HUES64 (cell line): ENCODE data around the gene WFDC12.

Experiments
- H3K27ac ChIP-seq: 2 replicates; pipeline ENCODE4 v1.7.0; 2013; ENCODE audit warnings: low read depth, low read length, inconsistent platforms
- H3K27me3 ChIP-seq: 2 replicates; pipeline ENCODE4 v1.6.1; 2013; ENCODE audit warnings: mild to moderate bottlenecking, low read length; ENCODE audit not compliant: insufficient read depth
- H3K36me3 ChIP-seq: 2 replicates; pipeline ENCODE4 v1.6.1; 2013; ENCODE audit warnings: mild to moderate bottlenecking, low read length; ENCODE audit not compliant: insufficient read depth
- H3K4me1 ChIP-seq: 2 replicates; pipeline ENCODE4 v1.6.1; 2013; ENCODE audit warnings: mild to moderate bottlenecking, low read length, moderate library complexity; ENCODE audit not compliant: insufficient read depth
- H3K4me3 ChIP-seq: 2 replicates; pipeline ENCODE4 v1.5.1; 2013; ENCODE audit warnings: mild to moderate bottlenecking, low read length, moderate library complexity
- H3K9ac ChIP-seq: 2 replicates; pipeline ENCODE4 v1.6.1; 2013; ENCODE audit warnings: mild to moderate bottlenecking, low read depth, low read length
- H3K9me3 ChIP-seq: 2 replicates; pipeline ENCODE4 v1.6.1; 2013; ENCODE audit warnings: low read depth, low read length; ENCODE audit not compliant: insufficient read depth
- WGBS: fragments of 150-250, 120-280 bp; methylation state at CpG from one replicate; pipeline ENCODE4 v1.1.7; 2013; ENCODE audit warnings: missing lambda C conversion rate; 5-methylcytosine and 5-hydroxymethylcytosine counted together

Gene WFDC12

GRCh38 chr20:45090481-45090880 lies 33.8 kb downstream of the WFDC12 start:
- H3K27me3 ChIP-seq, result no peaks in the 10 kb centered on the region
- WGBS, result 97% methylated on average over 3 of the region's 3 CpGs
- H3K9me3 ChIP-seq, result no peaks in the 10 kb centered on the region
- H3K4me1 ChIP-seq, result no peaks in the 10 kb centered on the region
- no peak overlapping the region for H3K9ac ChIP-seq
- H3K4me3 ChIP-seq, result no peak overlapping the region
- no peaks in the 10 kb centered on the region for H3K36me3 ChIP-seq
- no peak overlapping the region for H3K27ac ChIP-seq

- H3K4me3 ChIP-seq, result no peak overlapping the region
- no peak overlapping the region for H3K27ac ChIP-seq
- peaks cover under 1% of the 10 kb centered on the region; the same call in 1 of the 2 replicates for H3K36me3 ChIP-seq
- H3K9ac ChIP-seq, result no peak overlapping the region
- H3K4me1 ChIP-seq, result no peaks in the 10 kb centered on the region
- no peaks in the 10 kb centered on the region for H3K9me3 ChIP-seq
- WGBS, result 85% methylated on average over 7 of the region's 7 CpGs
- no peaks in the 10 kb centered on the region for H3K27me3 ChIP-seq
These were observed 36.0 kb downstream of the WFDC12 start for GRCh38 chr20:45088247-45088646.

GRCh38 chr20:45087814-45088213 lies 36.5 kb downstream of the WFDC12 start:
- Histone ChIP-seq H3K9me3 (no peaks in the 10 kb centered on the region; the same call in 1 of the 2 replicates), H3K27me3 (no peaks in the 10 kb centered on the region), H3K36me3 (peaks cover 4% of the 10 kb centered on the region; the same call in 1 of the 2 replicates), H3K27ac (no peak overlapping the region), H3K4me1 (no peaks in the 10 kb centered on the region), H3K9ac (no peak overlapping the region), H3K4me3 (no peak overlapping the region)
- 93% methylated on average over 1 of the region's 1 CpG for WGBS

- WGBS, result 95% methylated on average over 2 of the region's 3 CpGs
- Histone ChIP-seq H3K27me3 (no peaks in the 10 kb centered on the region), H3K27ac (no peak overlapping the region), H3K9me3 (peaks cover 5% of the 10 kb centered on the region; the same call in 1 of the 2 replicates), H3K36me3 (peaks cover 10% of the 10 kb centered on the region), H3K9ac (no peak overlapping the region), H3K4me1 (no peaks in the 10 kb centered on the region), H3K4me3 (no peak overlapping the region)
These were observed 37.0 kb downstream of the WFDC12 start for GRCh38 chr20:45087097-45087790.

- H3K4me1 ChIP-seq, result no peaks in the 10 kb centered on the region
- 87% methylated on average over 1 of the region's 1 CpG for WGBS
- H3K27me3 ChIP-seq, result no peaks in the 10 kb centered on the region
- peaks cover 11% of the 10 kb centered on the region; the same call in 1 of the 2 replicates for H3K9me3 ChIP-seq
- no peak overlapping the region for H3K9ac ChIP-seq
- H3K4me3 ChIP-seq, result no peak overlapping the region
- H3K27ac ChIP-seq, result no peak overlapping the region
- peaks cover 23% of the 10 kb centered on the region for H3K36me3 ChIP-seq
These were observed 38.4 kb downstream of the WFDC12 start for GRCh38 chr20:45085867-45086266.

GRCh38 chr20:45085289-45085688 lies 39.0 kb downstream of the WFDC12 start:
- 100% methylated on average over 2 of the region's 2 CpGs for WGBS

GRCh38 chr20:45083127-45083526 lies 41.1 kb downstream of the WFDC12 start:
- Histone ChIP-seq H3K4me3 (no peak overlapping the region), H3K27ac (no peak overlapping the region), H3K9me3 (peaks cover 11% of the 10 kb centered on the region; the same call in 1 of the 2 replicates), H3K4me1 (no peaks in the 10 kb centered on the region), H3K36me3 (peaks cover 47% of the 10 kb centered on the region), H3K9ac (no peak overlapping the region), H3K27me3 (no peaks in the 10 kb centered on the region)
- 88% methylated on average over 1 of the region's 1 CpG for WGBS

More at GRCh38 chr20:45085289-45085688, 39.0 kb downstream of the WFDC12 start:
- no peak overlapping the region for H3K27ac ChIP-seq
- peaks cover 11% of the 10 kb centered on the region; the same call in 1 of the 2 replicates for H3K9me3 ChIP-seq
- H3K36me3 ChIP-seq, result peaks cover 29% of the 10 kb centered on the region
- no peaks in the 10 kb centered on the region for H3K27me3 ChIP-seq
- no peaks in the 10 kb centered on the region for H3K4me1 ChIP-seq
- H3K9ac ChIP-seq, result no peak overlapping the region
- no peak overlapping the region for H3K4me3 ChIP-seq

- peaks cover 11% of the 10 kb centered on the region; the same call in 1 of the 2 replicates for H3K9me3 ChIP-seq
- no peak overlapping the region for H3K9ac ChIP-seq
- WGBS, result 100% methylated on average over 2 of the region's 3 CpGs
- H3K27me3 ChIP-seq, result no peaks in the 10 kb centered on the region
- no peak overlapping the region for H3K27ac ChIP-seq
- H3K4me1 ChIP-seq, result no peaks in the 10 kb centered on the region
- no peak overlapping the region for H3K4me3 ChIP-seq
- peaks cover 51% of the 10 kb centered on the region for H3K36me3 ChIP-seq
These were observed 41.8 kb downstream of the WFDC12 start for GRCh38 chr20:45082468-45082867.

- Histone ChIP-seq H3K9ac (no peak overlapping the region), H3K4me1 (peaks cover 9% of the 10 kb centered on the region; the same call in 1 of the 2 replicates), H3K36me3 (peaks cover 57% of the 10 kb centered on the region), H3K27me3 (no peaks in the 10 kb centered on the region), H3K4me3 (no peak overlapping the region), H3K9me3 (peaks cover 11% of the 10 kb centered on the region; the same call in 1 of the 2 replicates), H3K27ac (no peak overlapping the region)
- 93% methylated on average over 2 of the region's 5 CpGs for WGBS
These were observed 43.2 kb downstream of the WFDC12 start for GRCh38 chr20:45080867-45081624.

GRCh38 chr20:45077559-45077958 lies 46.7 kb downstream of the WFDC12 start:
- no peaks in the 10 kb centered on the region for H3K27me3 ChIP-seq
- H3K4me3 ChIP-seq, result no peak overlapping the region
- H3K4me1 ChIP-seq, result peaks cover 9% of the 10 kb centered on the region; the same call in 1 of the 2 replicates
- H3K9ac ChIP-seq, result no peak overlapping the region
- H3K27ac ChIP-seq, result no peak overlapping the region
- WGBS, result 92% methylated on average over 3 of the region's 3 CpGs
- H3K36me3 ChIP-seq, result peaks cover 60% of the 10 kb centered on the region
- H3K9me3 ChIP-seq, result peaks cover 9% of the 10 kb centered on the region; the same call in 1 of the 2 replicates
